Mucosa of descending colon (tissue), 3 donors: Measurements from ENCODE around the gene GPC6. TPM values are rescaled to one million over a fixed set of nuclear protein-coding genes. Genes with fewer than 3 reads are reported as not detected.

Experiments
- ATAC-seq: fragments of 200-7000 bp; cut with Tn5 transposase; one replicate; pipeline ENCODE4 v1.9.1; 2020; ENCODE audit warnings: mild to moderate bottlenecking, moderate library complexity
- DNase-seq, 3 donors: peaks; one replicate each; pipeline ENCODE4 v3.0.0-alpha.2; 2020
- H3K36me3 ChIP-seq: fragments of 200-600 bp; one replicate; pipeline ENCODE4 v1.8.0; 2021; ENCODE audit warnings: low read depth, mild to moderate bottlenecking
- H3K4me1 ChIP-seq: fragments of 200-600 bp; one replicate; pipeline ENCODE4 v1.8.0; 2021; ENCODE audit warnings: low read depth, mild to moderate bottlenecking
- H3K4me3 ChIP-seq: fragments of 200-600 bp; one replicate; pipeline ENCODE4 v1.8.0; 2021; ENCODE audit warnings: mild to moderate bottlenecking
- H3K9me3 ChIP-seq: fragments of 200-600 bp; one replicate; pipeline ENCODE4 v1.8.0; 2021; ENCODE audit warnings: mild to moderate bottlenecking
- intact Hi-C, 2 donors: fragments of 100-400 bp; cut with DNase I in 1 of 2; cut with micrococcal nuclease in 1 of 2; formaldehyde crosslinking; loops; one replicate each; pipeline versions ENCODE4 v1.11.0 to v1.11.1; 2022; cut with DNase I, micrococcal nuclease
- total RNA-seq, 3 donors: library from RNA; stranded (reverse); fragmentation: NEBNext Ultra II Directional in 2 of 3; extraction: Animal tissue kit (Norgen Biotek cat#: 25700) in 2 of 3; gene quantifications; one replicate each; pipeline versions ENCODE4 v1.2.1 to v1.2.4, GENCODE V29; 2021 to 2023
- TF ChIP-seq, protein P1 (sequence below): fragments of 200-600 bp; IDR thresholded peaks from one replicate; pipeline ENCODE4 v1.8.0; 2022; ENCODE audit warnings: antibody characterized with exemption, mild to moderate bottlenecking
- donor health status: DM: no; HTN: no; CAD: no; lungs with moderate emphysema.
- donor health status: DM: no; HTN: no; CAD: no.
- donor health status: DM: no; HTN: yes; CAD: no.

Gene GPC6
- total RNA-seq, 3 donors from 2014 or later, result 2.7 to 11.3 (median 7.5) TPM

DNA sequence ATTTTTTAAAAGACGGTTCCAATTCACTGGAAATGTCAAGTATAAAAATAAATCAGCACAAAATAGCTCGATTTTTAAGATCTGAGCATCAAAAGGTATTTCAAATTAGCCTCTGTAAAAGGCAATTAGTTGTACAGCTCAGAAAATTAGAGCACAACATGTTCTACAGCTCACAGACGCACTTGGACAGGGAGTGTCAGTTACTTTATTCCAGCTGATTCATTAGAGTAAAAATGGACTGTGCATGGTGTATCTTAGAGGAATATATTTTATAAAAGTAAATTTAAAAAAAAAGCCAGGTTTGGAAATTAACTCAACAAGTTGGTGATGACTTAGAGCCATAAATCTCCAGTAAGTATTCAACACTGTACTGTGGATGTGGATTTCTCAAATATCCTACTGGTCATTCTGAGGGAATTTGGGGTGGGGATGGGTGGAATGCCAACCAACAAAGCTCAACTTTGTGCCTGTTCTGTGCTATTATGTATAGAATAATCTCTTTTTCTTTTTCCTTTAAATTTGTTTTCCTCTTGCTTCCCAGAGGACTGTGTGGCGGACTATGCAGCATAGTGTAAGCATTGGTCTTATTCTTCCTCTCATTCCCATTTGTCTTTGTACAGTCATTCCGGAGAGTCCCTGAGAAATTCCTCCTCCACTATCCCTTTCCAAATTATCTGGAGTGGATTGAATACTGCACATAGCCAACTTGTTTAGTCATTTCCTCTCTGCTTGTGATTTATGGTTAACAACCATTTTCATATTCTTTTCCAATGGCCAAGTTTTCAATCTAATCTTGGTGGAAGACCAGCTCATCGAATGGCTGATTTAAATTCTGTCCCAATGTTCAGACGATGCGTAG, 1083.6 kb downstream of the GPC6 start:
- ATAC-seq, result no peak
- Histone ChIP-seq H3K4me1 (peaks cover 4% of the 10 kb centered on the region), H3K36me3 (no peaks in the 10 kb centered on the region), H3K4me3 (no peak overlapping the region), H3K9me3 (no peaks in the 10 kb centered on the region)
- intact Hi-C loops, result no loop called here
- TF ChIP-seq, protein P1, sequence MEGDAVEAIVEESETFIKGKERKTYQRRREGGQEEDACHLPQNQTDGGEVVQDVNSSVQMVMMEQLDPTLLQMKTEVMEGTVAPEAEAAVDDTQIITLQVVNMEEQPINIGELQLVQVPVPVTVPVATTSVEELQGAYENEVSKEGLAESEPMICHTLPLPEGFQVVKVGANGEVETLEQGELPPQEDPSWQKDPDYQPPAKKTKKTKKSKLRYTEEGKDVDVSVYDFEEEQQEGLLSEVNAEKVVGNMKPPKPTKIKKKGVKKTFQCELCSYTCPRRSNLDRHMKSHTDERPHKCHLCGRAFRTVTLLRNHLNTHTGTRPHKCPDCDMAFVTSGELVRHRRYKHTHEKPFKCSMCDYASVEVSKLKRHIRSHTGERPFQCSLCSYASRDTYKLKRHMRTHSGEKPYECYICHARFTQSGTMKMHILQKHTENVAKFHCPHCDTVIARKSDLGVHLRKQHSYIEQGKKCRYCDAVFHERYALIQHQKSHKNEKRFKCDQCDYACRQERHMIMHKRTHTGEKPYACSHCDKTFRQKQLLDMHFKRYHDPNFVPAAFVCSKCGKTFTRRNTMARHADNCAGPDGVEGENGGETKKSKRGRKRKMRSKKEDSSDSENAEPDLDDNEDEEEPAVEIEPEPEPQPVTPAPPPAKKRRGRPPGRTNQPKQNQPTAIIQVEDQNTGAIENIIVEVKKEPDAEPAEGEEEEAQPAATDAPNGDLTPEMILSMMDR, result no peak
- no peak for DNase-seq

DNA sequence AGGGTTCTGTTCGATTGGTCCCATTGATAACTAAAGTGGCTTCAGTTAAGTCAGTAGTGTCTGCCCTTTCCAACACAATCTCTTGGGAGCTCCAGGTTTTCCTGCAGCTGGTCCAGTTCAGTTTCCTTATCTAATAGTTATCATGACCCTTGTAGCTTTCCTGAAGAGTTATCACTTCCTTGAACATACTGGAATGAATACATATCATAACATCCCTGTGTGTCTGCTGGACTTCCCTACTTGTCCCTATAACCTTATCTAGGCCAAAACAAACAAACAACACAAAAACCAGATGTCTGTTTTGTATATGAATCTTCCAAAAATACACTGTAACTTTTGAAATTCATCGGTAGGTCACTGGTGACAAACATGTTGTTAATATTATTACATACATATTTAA, 1085.3 kb downstream of the GPC6 start:
- intact Hi-C loops, result no loop called here
- H3K4me1 ChIP-seq, result no peaks in the 10 kb centered on the region
- TF ChIP-seq, protein P1, result no peak
- DNase-seq, result no peak
- H3K36me3 ChIP-seq, result no peaks in the 10 kb centered on the region
- no peak for ATAC-seq
- no peaks in the 10 kb centered on the region for H3K9me3 ChIP-seq
- no peak overlapping the region for H3K4me3 ChIP-seq

DNA sequence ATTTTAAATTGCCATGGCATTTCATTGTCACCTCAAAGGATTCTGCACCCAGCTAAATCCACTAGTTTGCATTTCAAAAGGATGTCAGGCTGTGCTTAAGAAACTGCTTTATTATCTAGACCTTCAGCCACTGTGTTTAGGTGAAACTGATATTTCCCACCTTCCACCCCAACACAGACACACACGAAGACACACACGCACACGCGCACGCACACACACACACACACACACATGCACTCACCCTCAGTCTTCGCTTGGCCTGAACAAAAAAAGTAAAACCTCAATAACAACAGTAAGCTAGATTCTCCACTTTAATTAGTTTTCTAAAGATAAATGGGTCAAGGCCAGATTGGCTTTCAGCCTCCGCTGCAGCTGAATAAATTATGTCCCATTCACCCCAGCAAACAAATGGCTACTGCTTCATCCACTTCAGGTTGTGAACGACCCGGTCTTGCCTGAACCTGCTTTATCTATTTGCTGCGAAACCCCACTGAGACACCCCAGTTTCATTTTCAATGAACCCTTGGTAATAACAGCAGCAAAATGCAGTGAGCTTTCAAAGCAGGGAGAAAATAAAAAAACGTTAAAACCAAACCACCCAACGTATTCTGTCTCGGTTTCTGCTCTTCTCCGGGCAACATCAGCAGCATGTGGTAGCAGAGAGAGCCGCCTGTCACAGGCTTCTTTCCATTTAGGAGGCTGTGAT, 1086.1 kb downstream of the GPC6 start:
- no peaks in the 10 kb centered on the region for H3K36me3 ChIP-seq
- TF ChIP-seq, protein P1, result no peak
- H3K4me3 ChIP-seq, result no peak overlapping the region
- intact Hi-C loops, result no loop called here
- H3K4me1 ChIP-seq, result no peaks in the 10 kb centered on the region
- DNase-seq (no peak), ATAC-seq (peak; percentile 31)
- no peaks in the 10 kb centered on the region for H3K9me3 ChIP-seq

DNA sequence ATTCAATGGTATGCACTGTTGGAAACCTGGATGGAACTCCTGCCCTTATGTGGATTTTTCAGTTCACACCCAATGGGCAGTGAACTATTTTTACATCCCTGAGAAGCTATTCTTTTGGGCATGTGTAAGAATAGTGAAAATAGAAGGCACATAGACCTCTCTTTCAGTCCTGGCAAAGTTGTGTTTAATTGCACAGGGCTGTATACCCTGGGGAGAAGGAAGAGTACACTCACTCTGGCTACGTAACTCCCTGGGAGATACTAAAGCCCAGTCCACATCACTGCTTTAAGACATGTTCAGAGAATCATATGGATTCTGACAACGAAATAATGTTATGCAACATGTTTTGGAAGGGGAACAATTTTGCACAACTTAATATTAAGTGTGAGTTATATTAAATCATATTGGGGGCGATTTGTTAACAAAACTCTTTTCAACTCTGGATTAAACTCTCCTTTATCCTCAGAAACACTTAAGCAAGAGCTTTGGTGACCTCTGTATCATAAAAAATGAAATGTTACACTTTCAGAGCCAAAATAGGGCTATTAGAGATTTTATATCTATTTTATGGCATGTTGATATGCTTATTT, 1086.8 kb downstream of the GPC6 start:
- Histone ChIP-seq H3K36me3 (no peaks in the 10 kb centered on the region), H3K9me3 (no peaks in the 10 kb centered on the region), H3K4me1 (no peaks in the 10 kb centered on the region), H3K4me3 (no peak overlapping the region)
- DNase-seq (no peak), ATAC-seq (no peak)
- TF ChIP-seq, protein P1, result no peak
- intact Hi-C loops, result no loop called here

DNA sequence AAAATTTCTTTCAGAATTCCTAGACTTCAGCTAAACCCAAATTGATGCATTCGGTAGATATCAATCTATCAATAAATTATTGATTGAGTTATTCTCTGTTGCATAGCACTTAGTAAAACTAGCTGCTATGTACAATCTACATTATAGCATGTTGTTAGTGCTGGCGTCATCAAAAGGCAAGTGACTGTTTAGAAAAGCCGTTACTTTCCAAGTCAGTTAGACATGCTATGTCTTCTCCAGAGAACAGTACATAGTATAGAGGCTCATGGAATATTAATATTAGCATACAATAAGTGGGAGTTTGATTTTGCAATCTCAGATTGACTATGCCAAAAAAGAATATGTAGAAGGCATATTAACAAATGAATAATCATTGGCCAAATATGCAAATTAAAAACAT, 1087.3 kb downstream of the GPC6 start:
- no peaks in the 10 kb centered on the region for H3K4me1 ChIP-seq
- ATAC-seq (no peak), DNase-seq (no peak)
- no peaks in the 10 kb centered on the region for H3K36me3 ChIP-seq
- TF ChIP-seq, protein P1, result no peak
- H3K9me3 ChIP-seq, result no peaks in the 10 kb centered on the region
- H3K4me3 ChIP-seq, result no peak overlapping the region
- intact Hi-C loops, result no loop called here
